NCI-H345 treated with DMSO at 0.1 percent for 48 hours (cell line): ENCODE results near the gene COL4A1.

Experiments
- DNase-seq: peaks from one replicate; lab custom pipeline; 2025; ENCODE audit not compliant: unreplicated experiment; lab: John Stamatoyannopoulos, UW

Gene COL4A1

DNA sequence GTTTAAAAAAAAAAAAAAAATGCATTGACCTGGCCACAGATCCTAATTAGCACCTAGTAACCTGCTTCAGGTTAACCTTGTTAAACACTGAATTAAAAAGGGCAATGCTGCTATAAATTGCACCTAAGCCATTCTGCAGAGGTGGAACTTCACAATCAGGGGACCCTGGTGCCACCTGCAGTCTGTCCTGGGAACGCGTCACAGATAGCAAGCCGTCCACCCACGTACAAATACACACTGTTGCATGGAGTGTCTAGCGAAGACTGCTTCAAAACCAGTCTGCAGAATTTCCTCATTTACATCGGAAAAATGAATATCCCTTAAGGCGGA lies 169.3 kb downstream of the COL4A1 start:
- peak; percentile 56 for DNase-seq

DNA sequence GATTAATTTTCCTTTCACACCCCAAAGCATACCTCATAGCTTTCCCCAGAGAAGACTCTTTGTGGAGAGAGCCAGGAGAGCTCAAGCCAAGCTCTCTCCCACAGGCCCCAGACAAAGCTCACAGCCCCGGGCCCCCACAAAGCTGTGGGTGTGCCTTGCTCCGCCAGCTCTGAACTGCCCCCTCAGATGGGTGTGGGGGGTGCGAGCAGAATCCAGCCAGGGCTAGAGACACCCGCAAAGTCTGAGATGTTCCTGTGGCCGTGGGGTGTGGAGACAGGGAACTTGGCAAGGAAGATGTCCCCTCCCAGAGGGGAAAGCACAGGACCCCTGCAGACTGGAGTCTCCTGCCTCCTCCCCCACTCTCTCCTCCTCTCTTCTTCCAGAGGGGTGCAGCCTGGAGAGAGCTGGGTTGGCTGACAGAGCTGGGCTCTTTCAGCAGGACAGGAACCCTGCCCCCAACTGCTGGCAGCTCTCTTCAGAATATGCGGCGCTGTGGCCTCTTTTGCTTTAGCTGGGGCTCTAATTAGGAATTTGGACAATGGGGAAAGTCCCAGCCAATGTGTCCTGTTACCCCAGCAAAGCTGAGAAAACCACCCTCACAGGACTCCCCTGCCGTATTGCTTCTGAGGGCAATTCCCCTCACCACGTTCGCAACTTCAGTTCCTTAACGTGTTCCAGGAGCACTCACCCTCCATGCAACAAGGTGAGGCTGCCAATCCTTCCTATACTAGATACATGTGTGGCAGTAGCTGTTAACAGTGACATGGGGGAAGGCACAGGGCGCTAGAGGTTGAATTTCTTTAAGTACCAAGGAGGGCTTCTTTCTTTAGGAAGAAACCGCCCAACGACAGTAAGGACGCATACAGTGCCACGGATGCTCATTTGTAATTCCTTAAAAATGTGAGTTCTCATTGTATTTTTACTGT lies 170.0 kb downstream of the COL4A1 start:
- no peak for DNase-seq

DNA sequence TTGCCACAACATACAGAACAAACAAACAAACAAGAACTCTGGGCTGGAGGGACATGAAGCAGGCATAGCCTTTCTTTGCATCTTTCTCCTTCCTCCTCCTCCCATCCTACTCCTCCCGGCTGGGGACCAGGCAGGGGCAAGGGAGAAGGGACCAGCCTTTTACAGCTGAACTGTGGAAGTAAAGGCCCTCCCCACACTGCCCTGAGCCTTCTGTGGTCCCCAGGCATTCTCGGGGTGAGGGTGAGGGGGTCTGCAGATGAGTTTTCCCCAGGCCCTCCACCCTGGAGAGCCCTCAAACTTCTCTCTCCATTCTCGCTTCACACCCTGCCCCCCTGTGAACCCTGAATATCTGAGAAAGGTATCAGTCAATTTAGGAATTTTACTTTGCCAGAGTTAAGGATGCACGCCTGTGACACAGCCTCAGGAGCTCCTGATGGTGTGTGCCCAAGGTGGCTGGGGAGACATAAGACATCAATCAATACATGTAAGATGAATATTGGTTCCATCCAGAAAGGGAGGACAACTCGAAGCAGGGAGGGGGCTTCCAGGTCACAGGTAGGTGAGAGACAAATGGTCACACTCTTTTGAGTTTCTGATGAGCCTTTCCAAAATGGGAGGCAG lies 170.9 kb downstream of the COL4A1 start:
- DNase-seq, result no peak

DNA sequence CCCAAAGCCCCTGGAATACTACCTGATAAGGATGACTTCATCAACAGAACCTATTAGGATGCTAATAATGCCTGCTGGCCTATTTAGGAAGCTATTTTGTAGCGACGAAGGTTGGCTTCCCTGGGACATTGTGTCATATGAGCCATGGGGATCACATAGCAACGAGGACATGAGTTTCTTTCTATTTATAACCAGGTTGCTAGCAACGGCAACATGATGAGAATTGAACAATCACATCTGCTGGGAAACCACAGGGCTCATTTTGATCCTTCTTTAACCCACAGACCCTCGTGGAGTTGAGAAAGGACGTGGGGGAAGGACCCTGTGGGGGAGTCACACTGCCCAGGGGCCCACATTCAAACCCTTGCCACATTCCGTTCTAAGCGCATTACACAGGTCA lies 172.2 kb downstream of the COL4A1 start:
- DNase-seq, result no peak

DNA sequence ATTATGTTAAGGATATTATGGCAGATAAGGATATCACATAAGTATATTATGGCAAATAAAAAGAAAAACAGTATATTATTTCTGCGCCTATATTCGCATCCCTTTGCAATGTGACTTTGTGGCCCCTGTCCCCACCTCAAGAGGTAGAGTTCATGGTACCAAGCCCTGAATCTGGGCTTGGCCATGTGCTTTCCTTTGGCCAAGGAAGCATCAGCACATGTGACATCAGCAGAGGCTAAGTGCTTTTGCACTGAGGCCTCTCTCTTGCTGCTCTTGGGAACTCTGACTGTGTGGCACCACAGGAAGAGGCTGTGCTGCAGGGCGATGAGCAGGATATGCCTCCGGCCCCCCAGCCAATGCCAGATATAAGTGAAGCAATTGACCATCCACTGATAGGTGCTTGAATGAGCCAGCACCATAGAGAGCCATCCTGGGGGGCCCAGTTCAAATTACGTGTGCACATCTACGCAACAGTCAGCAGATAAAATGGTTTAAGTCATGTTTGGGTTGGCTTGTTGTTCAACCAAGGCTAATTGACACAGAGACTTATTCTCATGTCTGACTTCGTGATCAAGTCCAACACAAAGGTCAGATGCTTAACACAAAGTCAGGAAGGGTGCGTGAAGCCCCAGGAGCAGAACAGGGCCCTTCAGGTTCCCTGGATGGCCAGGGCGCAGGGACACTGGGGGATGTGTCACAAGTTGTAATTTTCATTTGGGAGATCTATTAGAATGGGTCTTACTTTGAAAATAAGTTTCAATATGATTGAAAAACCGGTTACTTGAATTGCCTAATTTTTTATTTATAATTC lies 173.3 kb downstream of the COL4A1 start:
- no peak for DNase-seq

DNA sequence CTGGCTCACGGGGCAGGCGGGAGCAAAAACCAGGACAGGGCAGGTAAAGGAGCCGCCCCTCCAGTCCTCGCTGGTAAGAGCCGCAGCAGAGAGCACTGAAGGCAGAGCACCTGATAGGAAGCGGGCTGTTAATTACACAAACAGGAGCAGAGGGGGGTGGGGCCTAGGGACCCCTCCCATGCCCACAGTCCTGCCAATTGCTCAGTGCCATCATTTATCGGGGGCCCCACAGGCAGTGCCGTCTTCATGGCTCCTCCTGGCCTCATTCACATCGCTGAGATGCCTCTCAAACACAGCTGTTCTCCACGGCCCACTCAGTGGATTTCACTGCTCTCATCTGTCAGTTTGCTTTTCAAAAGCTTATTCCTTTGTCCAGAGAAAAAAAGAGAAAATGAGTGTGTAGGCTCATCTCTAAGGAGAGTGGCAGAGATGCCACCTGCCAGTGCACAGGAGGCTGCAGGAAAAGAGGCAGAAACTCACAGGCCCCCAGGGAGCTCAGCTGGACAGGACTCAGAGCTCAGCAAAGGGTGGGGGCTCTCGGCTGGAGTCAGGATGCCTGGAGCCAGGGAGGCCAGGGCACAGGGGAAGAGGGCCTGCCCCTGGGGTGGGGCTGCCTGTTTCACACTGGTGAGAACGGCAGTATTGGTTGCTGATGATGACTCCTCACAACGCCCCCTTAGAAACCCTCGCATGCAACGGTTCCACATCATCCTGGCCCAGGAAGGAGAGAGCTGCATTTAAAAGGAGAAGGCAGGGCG lies 174.6 kb downstream of the COL4A1 start:
- DNase-seq, result peak; percentile 83

DNA sequence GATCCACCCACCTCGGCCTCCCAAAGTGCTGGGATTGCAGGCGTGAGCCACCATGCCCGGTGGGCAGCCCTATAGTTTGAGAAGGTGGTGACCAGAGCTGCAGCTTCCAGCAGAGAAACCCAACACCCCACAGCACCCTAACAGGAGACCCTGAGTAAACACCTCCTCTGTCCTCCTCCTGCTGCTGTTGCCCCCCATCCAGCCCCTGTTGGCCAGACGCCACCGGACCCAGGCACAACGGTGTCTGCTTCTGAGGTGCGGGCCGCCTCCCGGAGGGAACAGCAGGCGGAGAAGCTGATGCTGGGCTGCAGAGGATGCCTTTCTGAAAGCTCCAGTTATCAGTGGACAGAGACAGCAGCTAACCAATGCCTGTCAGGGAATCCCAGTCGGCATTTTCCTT lies 175.5 kb downstream of the COL4A1 start:
- no peak for DNase-seq

DNA sequence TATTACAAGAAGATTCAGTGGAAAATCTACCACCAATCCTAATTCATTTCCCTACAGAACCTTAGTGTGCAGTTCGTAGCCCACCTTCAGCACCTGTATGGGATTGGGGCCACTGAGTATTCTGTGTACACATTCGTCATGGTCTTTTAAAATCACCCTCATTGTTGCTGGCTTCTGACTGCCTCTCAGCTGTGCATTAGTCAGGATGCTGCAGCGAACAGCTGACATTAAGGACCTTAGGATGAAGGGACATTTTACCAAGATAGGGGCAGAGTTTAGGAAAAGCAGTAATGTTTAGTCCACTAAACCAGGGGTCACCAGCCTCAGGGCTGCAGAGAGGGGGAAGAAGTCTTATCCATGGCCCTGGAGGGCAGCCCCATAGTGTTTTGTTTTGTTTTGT lies 176.5 kb downstream of the COL4A1 start:
- peak; percentile 64 for DNase-seq

DNA sequence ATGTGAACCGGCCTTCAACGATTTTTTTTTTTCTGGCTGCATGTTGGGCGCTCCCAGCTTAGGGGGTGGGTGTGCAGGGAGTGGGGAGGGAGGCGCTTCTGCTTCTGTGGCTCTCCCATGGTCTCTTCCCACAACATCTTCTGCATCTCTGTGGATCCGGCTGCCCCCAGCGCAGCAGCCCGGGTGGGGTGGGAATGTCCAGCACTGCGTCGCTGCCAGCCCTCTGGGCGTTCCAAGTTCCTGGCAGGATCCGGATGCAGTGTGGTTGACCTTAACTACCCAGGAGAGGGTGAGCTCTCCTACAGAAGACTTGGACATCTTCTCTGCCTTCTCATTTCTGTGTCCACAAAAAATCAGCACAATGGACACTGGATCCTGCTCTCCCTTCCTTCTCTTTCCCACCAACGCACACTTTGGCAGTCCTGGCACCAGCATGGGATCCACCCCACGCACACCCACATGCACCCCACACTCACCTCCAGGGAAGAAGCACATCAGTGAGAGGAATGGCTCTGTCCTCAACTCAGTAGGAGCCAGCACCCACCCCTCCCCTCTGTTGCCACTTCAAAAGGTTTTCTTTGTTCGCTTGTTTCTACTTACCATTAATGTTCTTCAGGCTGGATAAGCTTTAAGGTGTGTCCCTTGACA lies 177.3 kb downstream of the COL4A1 start:
- DNase-seq, result no peak

DNA sequence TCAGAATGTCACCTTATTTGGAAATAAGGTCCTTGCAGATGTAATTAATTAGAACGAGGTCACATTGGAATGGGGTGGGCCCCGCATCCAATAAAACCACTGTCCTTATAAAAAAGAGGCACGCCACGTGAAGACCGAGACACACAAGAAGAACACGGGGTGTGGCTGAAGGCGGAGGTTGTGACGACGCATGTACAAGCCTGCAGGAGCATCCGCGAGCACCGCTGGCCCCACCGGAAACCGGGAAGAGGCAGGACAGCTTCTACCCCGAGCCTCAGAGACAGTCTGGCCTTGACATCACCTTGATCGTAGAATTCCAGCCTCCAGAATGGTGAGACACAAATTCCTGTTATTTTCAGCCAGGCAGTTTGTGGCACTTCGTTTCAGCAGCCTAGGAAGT lies 177.9 kb downstream of the COL4A1 start:
- peak; percentile 35 for DNase-seq

DNA sequence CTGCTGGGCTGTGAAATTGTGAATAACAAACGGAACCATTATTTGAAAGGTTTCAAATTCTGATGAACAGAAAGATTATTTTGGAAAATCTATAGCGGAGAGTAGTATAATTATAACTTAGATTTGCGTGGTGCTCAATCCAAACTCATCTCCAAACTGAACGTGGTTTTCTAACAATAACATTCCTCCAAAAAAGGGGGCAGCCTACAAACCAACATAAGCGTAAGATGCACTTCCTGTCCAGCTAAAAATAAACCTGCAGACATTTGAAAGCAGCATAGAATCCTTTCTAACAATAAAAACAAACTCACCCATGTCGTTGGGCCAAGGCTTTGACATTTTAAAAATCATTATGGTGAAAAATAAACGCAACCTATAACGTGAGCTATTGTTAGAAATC lies 178.4 kb downstream of the COL4A1 start:
- no peak for DNase-seq

DNA sequence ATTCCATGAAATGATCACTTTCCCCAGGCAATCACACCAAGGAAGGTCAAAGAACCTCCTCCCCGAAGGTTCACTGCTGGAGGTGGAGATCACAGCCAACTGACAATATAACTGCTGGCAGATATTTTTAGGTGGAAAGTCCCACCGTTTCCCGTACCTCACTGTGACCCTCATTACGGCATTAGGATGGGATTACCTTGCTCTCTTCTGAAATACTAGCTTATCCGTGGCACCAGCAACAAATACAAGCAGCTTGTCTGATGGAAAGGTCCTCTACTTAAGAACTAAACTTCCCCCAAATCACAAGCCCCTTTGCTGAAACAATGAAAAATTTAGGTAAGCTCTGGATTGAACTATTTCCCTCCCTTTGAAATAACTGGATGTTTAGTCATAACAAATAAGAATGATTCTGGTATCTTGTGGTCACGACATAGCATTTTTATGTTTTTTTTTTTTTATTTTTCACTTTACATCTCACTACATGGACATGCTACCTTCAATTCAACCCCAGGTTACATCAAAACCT lies 178.9 kb downstream of the COL4A1 start:
- no peak for DNase-seq

DNA sequence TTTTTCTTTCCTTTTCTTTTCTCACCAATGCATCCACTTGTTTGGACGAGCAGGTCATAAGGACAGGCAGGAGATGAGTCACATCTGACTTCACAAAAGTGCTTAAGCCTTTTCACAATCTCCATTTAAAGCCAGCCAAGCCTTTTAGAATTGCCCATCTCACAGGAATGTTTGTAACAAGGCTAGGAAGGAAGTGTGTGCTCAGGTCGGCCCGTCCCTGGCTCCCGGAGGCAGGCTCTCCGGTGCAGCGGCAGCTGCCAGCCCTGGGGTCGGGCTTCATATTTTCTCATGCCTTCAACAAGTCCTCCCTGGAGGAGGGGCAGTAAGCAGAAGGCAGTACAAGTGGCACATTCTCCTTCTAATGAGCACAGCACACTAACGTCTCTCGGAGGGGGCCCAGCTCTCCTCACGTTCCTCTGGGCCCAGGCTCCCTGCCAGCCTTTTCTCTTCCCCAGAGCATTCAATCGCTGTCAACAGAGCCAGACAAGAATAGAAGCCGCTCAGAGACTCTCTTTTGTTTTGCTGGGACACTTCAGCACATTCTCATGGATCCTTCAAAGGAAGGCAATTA lies 180.5 kb downstream of the COL4A1 start:
- DNase-seq, result peak; percentile 58

DNA sequence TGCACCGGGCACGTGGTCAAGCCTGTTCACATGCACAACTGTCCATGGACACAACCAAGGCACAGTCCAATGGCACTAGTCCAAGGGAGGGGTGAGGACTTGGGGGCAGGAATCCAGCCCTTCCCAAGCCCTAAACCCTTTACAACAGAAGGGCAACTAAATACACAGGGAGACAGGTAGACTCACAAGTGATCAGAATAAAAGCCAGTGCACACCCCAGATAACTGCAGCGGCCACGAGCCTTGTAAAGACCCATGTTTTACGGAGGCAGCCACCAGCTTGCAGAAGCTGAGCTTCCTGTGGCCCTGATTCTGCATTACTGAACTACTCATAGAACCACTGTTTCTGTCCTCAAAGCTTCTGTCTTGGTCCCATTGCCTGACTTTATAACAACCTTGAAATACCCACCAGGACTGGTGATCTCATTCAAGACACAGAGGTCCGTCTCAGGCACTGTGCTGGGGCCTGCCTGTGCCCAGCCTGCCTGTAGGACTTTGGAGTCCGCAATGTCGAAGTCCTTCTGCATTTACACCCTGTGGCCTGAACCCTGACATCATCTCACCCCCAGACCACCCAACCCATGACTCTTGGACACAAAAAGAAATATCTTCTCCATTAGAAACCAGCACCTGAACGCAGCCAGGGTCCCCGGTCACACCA lies 181.2 kb downstream of the COL4A1 start:
- DNase-seq, result no peak

DNA sequence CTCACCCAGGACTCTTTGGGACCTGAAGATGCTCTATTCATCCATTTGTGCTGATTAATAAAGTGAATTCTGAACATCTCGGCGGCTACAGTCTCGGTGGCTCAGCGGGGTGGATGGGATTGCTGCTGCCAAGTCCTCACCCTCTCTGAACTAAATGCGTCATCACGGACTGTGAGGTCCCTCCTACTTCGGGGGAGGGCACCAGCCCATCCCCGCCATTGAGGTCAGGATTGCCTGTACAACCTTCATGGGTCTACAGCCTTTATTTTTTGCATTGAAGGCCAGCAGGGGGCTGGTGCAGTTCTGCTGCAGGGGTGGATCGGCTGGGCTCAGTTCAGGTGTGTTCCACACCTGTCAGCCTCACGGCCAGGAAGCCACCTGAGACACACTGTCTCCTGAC lies 181.8 kb downstream of the COL4A1 start:
- peak; percentile 43 for DNase-seq

DNA sequence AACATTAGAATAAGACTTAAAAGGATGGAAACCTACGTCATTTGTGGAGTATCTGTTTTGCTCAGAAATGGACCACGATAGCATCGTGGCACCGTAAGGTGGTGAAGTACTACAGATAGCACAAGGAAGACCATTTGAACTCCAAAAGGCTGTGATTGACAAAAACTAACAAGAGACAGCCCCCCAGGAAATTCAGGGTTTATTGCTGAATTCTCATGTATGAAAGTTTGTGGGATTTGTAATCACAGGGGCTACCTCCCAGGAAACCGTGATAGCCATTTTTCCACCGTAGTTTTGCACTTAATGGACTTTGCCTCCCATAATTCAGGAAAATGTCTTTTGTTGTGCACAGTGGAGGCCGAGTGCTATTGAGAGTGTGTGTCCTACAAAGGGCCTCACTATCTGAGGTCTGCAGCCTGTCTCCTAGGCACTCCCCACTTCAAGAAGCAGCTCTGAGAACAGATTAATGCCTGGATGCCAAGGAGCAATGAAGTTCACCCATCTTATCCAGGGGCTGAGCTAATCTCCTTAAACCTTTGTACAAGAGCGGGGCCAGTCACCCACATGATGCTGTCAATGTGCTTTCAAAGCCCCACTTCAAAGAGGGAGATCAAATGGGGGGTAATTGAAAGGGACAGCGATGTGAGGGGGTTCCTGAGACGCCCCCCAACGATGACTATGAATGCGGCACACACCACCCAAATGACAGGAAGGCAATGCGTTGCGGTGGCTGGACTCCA lies 182.6 kb downstream of the COL4A1 start:
- no peak for DNase-seq

DNA sequence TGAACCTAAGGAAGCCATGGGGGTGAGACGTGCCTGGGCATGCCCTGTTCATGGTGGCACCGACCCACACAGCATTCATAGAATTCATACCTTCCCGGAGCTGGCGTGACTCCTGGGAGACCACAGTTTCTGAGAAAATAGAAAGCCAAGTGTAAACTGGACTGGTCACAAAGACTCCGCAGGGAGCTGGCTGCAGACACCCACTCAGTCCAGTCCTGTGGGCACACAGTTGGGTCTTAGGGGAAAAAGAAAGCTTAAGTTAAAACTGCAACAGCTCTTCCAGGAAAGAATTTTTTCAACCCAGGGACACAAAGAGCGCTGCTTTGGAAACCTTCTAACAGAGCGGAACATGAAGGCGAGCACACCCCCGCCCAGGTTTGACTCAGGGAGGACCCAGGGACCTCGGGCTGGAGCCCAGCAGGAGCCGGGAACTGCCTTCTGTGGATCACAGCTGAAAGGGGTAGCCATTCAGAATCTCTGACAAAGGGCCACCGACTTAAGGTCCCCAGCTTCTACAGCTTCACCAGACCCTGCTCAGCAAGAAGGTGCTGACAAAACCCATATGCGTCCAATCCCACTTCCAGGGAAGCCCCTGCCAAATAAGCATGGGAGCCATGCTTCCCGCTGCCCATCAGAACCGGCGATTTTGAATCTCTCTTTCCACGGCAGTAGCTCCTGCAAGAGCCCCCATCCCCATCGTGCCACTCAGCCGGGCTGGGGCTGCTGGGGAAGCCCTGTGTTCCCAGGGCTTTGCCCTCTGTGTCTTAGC lies 183.7 kb downstream of the COL4A1 start:
- DNase-seq, result peak; percentile 80
